Stimulated activated CD4-positive, alpha-beta T cell treated with anti-CD3 and anti-CD28 coated beads, Interleukin-12 subunit alpha, Interleukin-12 subunit beta, amount 100 ng/mL, for 24 hours (primary cell): ENCODE data around the gene CTRL.

Source experiments
- DNase-seq, 2 experiments: peaks; one replicate each; pipeline ENCODE4 v3.0.0-alpha.2; 2020; ENCODE audit warnings: low read depth in 2 of 2

CTRL gene

DNA sequence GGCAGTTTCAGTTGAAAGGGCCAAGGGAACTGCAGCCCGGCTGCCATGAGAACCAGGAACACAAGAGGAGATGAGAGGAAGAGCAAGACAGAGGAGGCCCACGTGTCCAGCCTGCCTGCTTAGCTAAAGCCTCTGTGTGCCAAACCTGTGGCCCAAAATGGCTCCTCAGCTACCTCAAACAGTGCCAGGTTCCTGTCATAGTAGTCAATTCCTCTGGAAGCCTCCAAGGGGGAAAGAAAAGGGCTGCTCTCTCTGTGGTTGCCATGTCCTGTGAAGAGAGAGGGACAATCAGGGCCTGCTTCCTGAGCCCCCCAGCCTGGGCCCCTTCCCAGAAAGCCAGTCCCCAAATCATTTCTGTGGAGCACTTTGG lies 31.6 kb upstream of the CTRL start:
- DNase-seq, result no peak

DNA sequence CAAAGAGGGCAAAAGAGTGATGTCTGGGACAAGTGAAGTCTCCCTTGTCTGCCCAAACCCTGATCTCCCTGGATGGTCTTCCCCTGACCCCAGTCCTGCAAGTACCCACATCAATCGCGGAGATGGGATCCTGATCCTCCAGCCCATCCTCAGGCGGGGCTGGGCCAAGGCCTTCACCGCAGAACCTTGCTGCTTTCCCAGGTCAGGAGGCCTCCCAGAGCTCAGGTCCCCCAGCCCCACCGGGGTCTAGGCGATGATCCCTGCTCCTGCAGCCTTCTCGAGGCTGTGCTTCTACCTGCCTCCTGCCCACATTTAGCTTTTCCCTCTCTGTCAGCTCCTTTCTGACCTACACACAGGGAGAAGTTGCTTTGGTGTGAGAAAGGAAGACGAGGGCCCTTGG lies 30.5 kb upstream of the CTRL start:
- DNase-seq, result no peak

DNA sequence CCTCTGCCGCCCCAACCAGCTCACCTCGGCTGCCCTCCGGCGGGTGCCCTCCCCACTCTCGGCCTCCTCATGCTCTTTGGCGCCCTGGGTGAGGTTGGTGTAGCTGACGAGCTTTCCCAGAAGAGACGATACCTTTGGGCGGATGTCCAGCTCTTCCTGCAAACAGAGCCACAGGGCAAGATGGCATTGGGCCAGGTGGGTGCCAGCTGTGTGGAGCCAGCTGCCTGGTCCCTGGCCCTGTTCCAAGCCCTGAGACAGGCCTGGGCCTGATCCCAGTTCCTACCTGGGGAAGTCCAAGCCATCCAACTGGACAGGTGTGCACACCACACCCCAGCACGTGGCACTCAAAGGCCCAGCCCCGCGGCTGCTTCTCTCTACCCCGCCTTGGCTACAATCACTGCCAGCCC lies 29.9 kb upstream of the CTRL start:
- no peak for DNase-seq

DNA sequence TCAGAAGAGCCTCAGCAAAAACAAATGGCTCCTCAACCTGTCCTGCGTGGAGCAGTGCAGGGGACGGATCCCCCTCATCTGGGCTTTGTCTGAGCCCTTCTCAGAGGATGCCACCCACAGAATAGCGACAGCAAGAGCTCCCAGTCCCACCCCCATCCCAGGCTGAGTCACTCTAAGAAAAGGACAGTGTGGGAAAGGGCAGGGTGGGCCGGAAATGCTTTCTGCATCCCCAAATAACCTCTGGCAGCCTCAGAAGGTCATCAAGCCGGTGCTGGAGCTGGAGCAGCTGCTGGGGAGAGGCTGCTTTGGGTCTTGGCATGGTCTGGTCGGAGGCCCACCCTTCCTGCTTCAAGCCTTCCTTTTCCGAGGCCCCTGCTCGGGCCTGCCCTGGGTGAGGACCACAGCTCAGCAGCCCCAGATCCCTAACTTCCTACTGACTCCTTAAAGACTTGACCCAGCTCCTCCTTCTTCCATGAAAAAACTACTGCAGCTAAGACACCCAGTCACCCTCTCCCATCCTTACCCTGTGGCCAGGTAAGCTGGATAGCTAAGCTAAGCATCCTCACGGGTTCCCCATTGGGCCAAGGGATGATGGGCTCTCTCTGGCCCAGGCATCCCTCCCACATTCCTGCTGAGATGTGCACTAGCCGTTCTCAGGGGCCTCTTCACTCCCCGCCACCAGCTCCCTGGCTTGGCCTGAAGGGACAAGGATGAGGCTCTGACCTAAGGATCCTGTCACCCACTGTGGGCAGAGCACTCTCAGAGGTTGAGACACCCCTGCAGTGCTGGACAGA lies 28.1 kb upstream of the CTRL start:
- no peak for DNase-seq

DNA sequence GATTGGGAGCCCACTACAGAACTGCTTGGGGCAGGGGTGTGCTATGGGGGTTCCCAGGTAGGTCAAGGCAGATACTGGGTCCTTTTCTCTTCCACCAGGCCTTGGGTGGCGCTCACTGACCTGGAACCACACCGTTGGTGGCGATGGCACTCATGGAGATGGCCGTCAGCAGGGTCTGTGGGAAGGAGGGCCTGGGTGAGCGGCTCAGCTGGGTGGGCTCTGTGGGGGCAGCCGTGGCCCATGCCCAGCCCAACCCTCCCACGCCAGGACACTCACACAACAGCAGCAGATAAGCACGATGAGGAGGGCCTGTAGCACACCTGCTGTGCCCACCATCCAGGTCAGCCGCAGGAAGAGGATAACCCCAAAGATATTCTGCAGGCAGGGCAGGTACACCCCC lies 26.0 kb upstream of the CTRL start:
- DNase-seq, result no peak

DNA sequence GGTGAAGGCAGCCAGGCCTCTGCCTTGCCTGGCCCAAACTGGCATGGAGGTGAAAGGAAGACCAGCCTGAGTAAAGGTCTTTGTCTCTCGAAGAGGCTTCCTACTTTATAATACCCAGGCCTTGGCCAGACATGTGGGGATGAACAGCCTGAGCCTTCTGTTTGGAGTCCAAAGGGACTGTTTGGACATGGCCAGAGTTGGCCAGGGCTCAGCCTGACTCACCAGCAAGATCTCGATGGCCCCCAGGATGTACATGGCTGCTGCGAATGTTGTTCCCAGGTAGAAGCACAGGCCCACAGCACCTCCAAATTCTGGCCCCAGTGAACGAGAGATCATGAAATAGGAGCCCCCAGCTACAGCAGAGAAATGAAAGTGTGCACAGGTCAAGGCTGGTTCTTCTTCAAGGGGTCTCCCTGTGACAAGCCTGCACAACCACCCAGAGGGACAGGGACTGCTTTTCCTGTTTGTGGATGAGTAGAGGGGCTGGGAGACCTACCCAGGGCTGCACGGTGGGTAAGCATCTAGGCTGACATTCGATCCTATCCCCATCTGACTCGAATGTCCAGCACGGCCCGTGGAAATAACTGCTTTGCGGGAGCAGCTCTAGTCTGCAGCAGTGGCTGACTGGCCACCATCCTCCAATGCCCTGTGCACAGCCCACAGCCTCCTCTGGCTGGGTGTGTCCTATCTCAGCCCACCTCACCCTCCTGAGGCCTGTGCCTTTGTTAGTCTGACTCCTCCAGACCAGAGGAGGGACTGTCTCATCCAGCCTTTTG lies 22.9 kb upstream of the CTRL start:
- DNase-seq, result no peak

DNA sequence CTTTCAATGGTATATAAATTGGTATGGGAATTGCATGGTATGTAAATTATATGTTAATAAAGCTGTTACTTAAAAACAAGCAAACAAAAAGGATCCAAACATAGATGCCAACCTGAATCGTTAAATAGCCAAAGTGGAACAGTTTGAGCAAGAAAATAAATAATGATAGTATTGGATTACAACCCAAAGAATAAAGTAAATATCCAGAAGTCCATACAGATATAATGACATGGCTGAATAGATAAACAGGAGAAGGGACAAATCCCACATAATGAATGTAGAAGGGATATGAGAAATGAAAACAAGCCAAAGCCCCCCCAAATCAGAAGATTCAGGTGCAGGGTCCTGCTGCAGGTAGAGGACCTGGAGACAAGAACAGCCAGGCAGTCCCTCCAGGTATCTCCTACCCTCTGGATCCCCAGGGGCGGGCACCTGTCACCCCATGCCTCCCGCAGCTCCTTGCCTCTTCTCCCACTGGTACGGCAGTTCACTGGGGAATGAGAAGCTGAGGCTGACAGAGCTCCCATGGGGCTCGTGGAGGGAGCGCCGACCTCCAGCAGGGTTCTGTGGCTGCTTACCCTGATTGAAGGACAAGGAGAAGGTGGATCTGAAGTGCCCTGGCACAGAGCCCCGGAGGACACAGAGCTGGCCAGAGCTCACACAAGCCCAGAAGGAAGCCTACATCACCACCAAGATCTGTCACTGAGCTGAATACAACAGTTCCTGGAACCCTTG lies 22.1 kb upstream of the CTRL start:
- no peak for DNase-seq

DNA sequence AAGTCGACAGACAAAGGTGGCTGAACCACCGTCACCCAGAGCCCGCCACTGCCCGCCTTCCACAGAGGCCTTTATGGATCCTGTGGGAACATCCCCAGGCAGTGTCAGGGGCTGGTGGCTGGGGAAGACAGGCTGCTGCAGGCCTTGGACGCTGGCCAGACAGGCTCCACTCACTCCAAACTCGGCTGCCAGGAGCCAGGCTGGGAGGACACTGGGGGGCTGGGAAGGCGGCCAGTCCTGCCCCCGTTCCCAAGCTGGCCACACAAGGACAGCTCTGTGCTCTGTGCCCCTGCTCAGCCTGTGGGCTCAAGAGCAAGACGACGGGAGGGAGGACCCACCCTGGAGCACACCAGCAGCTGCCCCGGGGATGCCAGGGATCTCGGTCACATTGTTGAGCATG lies 19.8 kb upstream of the CTRL start:
- no peak for DNase-seq

DNA sequence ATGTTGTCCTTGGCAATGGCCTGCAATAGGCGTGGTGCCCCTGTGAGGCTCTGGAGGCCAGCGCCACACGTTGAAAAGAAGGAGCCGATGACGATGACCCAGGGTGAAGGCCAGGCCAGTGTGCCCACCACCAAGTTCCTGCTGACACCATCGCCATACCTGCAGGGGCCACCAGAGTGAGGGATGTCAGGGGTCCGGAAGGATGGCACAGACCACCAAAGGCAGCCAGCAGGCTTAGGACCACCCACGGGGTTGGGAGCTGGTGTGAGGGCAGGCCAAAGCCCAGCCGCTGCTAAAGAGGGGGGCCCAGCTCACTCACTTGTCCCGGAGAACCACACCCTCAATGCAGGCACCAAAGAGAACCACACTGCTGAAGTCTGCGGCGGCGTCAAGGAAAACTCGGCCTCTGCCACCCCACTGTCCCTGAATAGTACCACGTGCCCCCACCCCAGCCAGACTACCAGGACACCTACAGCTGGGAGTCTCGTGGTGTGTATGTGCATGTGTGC lies 18.7 kb upstream of the CTRL start:
- DNase-seq, result no peak

DNA sequence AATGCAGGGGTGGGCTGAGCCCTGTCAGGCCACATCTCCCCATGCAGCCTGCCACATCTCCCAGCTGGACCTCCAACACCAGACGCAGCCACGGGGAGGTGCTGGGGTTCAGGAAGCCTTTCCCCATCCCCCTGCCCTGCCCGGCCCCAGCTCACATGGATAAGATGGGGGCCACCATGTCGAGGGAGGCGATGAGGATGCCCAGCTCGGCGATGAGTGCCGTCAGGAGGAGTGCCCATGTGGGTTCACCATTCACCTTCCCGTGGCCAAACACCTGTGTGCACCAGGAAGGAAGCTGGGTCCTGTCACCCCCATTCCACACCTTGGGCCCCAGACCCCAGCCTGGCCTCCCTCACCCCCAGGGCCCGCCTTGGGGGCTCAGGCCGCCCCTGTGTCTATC lies 18.0 kb upstream of the CTRL start:
- DNase-seq, result no peak

DNA sequence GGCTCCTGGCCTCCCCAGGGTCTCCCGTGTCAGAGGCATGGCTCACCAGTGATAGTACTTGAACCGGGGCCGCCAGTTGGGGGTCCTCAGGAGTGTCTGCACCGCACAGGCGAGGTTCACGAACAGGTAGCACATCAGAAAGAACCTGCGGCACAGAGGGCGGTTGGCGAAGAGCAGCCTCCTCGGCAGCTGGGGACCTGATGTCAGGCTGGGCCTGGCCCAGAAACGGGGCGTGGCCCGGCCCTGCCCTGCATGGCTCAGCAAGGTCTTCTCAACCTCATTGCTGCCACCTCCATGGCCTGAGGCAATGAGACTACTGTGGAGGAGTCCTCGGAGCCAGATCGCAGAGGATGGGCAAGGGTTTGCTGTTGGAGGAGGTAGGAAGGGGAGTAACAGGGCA lies 16.4 kb upstream of the CTRL start:
- DNase-seq, result no peak

DNA sequence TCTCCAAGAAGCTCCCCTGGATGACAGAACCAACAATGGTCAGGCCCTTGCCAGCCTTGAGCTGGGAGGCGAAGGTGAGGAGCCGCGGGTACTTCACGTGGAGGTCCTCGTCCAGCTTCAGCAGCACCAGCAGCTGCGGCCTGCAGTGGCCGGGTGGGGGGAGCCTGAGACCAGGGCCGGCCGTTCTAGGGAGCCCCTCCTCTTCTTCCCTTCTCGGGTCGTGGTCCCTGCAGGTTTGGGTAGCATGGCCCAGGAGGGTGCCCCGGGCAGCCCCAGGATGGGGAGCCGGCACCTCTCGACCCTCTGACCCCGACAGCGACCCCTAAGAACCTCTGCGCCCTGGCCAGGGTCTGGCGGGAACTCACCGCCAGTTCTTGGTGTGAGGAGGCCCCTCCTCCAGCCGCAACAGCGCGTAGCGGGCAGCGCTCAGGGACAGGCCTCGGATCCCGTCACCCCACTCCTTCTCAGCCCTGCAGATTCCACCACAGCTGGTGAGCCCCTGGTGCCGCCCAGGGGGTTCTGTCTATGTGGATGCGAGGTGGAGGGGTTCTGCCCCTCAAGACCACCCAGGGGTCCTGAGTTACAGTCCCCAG lies 15.4 kb upstream of the CTRL start:
- no peak for DNase-seq

DNA sequence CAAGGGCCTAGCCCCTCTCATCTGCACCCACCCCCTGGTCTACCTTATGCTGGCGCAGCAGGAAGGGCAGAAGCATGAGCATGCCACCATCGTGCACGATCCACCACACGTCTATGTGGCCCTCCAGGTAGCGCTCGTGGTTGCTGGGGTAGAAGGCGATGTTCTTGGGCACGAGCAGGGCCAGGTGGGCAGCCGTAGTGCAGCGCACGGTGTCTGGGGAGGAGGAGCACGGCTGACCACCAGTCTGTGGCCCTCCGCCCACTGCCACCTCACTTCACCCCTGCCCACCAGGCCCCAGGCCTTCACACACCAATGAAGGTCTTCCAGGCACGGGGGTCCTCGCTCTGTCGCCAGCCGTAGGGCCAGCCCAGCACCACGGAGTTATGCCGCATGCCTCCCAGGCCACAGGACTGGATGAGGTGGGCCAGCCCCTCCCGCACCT lies 14.5 kb upstream of the CTRL start:
- DNase-seq, result no peak

DNA sequence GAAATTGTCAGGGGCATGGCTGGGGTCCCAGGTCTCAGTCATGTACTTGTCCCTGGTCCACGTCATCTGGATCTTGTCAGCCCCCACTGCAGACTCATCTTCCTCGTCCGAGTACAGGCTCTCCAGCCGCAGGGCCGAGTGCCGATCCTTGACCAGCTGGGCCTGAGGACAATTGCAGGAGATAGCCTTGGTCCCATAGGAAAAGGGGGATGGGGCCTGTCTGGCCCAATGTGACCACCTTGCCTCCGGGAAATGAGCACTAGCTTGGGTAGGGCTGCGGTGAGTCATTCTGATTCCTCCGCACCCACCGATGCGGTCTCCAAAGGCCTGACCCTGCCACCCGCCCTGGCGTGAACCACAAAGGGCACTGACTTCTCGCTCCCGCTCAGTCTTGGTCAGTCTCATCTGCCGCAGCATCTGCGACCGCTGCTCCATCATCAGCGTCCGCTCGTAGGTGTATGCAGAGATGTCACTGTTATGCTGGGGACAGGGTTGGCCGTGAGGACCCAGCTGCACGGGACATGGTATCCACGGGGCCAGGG lies 13.8 kb upstream of the CTRL start:
- DNase-seq, result no peak

DNA sequence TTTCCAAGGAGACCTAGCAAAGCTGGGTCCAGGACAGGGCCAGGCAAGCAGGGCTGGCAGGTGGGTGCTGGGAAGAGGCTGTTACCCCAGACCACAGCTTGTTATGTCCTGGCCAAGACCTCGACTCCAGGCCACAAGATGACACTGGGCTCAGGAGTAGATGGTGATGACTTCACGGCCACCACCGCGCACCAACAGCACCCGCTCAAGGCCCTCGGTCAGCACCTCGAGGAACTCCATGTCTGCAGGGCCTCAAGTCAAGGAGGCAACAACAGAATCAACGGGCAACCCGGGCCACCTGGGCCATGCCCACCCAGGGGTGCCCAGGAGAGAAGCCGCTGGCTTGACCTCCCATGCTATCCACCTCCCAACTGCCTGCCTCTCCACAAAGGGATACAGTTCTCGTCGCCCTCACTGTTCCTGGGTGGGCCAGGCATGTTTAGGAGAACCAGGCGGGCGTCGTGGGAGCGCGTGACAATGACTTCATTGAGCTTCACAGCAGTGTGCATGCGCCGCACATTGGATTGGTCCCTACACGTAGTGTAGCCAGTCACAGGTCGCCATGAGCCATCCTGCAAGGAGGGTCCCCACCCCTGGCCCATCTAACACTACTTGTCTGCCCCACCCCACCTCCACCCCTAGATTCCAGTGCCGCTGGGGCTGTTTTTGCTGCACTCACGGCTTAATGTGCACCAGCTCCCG lies 13.2 kb upstream of the CTRL start:
- no peak for DNase-seq

DNA sequence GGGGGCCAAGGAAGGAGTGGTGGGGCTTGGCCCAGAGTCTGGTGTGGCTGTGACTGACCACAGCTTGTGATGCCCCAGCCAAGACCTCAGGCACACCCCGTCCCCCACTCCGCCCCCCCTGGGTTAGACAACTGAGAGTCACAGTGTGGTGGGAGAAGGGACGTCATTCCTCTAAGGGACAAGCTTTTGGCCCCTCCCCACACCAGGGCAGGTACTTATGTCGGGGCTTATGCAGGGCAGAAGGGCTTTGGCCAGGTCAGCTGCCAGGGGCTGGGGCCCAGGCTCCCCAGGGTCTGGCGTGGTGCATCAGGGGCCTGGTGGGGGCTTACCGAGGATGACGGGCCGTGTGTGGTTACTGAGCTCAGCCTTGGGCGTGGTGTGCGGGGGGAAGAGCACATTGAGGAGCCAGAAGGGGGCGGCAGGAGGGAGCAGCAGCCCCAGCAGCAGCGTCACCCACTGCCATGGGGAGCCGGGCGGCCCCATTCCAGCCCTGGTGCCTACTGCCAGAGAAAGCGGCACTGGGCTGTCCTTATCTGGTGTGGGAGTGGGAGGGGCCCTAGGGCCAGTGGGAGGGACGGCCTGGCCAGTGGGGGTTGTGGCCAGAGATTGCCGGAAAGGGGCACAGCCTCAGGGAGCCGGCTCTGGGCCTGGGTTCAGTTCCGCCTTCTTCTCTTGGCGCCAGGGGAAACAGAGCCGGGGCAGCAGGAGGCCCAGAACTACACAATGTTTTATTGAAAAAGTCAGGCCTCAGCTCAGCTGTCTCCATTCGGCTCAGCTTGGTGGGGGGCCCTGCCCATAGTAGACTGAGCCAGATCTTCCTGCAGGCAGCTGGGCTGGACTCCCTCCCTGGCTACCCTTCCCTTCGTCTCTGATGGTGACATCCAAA lies 12.2 kb upstream of the CTRL start, which contains the start of gene LCAT:
Gene LCAT, minus strand, starts transcription at position 502 of the 886 bp plus-strand sequence. Its CDS starts 19 bp downstream, at position 483.
- DNase-seq, result no peak

DNA sequence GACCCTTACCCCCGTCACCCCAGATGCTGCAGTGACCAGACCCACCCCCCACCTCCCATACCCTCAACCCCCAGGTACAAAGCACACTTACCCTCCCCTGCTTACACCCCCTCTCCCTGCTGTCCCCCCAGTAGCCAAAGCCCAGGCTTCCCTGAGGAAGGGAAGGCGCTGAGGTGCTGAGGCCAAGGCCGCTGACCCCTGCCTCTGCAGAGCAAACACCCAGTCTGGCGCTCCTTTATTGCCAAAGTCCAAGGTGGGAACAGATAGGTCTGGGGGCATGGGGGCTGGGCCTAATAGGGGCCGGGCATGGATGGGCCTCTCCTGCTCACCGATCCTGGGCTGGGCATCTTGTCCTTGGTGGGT lies 11.6 kb upstream of the CTRL start:
- DNase-seq, result no peak

DNA sequence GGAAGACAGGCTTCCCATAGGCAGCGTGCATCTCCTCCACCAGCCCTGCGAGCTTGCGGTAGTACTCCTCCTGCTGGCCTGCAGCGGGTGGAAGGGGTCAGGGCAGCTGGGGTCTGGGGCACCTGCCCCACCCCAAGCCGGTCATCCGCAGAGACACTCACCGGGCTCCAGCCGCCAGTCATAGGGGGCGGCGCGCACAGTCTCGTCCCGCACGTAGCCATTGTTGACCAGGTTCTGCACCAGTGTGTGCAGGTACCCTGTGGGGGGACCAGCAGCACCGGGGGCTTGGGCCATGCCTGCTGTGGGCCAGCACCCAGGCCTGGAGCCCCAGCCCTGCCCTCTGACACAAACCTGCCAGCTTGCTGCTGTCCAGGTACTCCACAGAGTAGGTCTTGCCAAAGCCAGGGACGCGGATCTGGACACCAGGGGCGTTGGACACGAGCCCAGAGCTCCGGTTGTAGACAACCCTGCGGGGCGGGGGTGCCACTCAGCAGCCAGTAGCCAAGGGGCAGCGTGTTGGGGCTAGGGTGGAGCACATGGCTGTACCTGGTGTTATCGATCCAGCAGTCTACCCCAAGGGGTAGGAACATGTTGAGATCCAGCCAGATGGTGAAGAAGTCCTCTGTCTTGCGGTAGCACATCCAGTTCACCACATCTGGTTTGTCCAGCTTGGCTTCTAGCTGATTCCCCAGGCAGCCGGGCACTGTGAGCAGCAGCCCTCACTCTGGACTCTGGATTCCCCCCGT lies 11.0 kb upstream of the CTRL start:
- DNase-seq, result no peak

DNA sequence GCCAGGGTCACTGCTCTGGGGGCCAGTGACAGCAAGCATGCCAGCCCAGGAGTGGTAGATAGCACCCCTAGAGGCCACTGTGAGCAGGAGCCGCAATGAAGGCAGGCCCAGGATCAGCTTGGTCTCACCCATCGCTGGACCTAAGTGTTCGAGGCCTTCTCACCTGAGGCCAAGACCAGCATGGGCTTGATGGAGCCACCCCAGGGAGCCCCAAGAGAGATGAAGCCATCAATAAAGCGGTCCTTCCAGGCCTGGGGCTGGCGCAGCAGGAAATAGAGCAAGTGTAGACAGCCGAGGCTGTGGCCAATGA lies 10.5 kb upstream of the CTRL start:
- peak in 1 of 2 experiments; percentile 26 for DNase-seq
